ENCODE results near the gene AATF. TPM values are rescaled to one million over a fixed set of nuclear protein-coding genes. Genes with fewer than 3 reads are reported as not detected.

AATF gene
- total RNA-seq, 3 donors from 2014 or later, result 34.4 to 47.2 (median 40.0) TPM

GRCh38 chr17:36977066-36977465 lies 28.3 kb downstream of the AATF start:
- Histone ChIP-seq H3K9me3 (no peaks in the 10 kb centered on the region), H3K36me3 (no peaks in the 10 kb centered on the region), H3K27ac (no peak overlapping the region), H3K27me3 (no peaks in the 10 kb centered on the region), H3K4me3 (no peak overlapping the region), H3K4me1 (peaks cover 0 to 10% of the 10 kb centered on the region in 2 donors)
- no peak for DNase-seq (ENCODE audit: low spot score in 2 of 2)
- intact Hi-C loops (cut with DNase I; ENCODE audit: low total_unique reads), result no loop called here
- TF ChIP-seq POLR2A (IDR thresholded peaks at IDR 0.05) (no peak), CTCF (IDR thresholded peaks at IDR 0.05) (no peak), POLR2AphosphoS5 (IDR thresholded peaks at IDR 0.05) (no peak)

GRCh38 chr17:36977568-36977967 lies 28.8 kb downstream of the AATF start:
- Histone ChIP-seq H3K4me1 (peaks cover 0 to 10% of the 10 kb centered on the region in 2 donors), H3K36me3 (no peaks in the 10 kb centered on the region), H3K27me3 (no peaks in the 10 kb centered on the region), H3K4me3 (no peak overlapping the region), H3K9me3 (no peaks in the 10 kb centered on the region), H3K27ac (no peak overlapping the region)
- DNase-seq (ENCODE audit: low spot score in 2 of 2), result no peak
- TF ChIP-seq CTCF (IDR thresholded peaks at IDR 0.05) (no peak), POLR2AphosphoS5 (IDR thresholded peaks at IDR 0.05) (no peak), POLR2A (IDR thresholded peaks at IDR 0.05) (no peak)
- intact Hi-C loops (cut with DNase I; ENCODE audit: low total_unique reads), result no loop called here

- H3K9me3 ChIP-seq, result no peaks in the 10 kb centered on the region
- DNase-seq (ENCODE audit: low spot score in 2 of 2), result no peak
- no peaks in the 10 kb centered on the region for H3K27me3 ChIP-seq
- no peak for TF ChIP-seq POLR2AphosphoS5 (IDR thresholded peaks at IDR 0.05)
- no peak for TF ChIP-seq CTCF (IDR thresholded peaks at IDR 0.05)
- TF ChIP-seq POLR2A (IDR thresholded peaks at IDR 0.05), result no peak
- H3K4me3 ChIP-seq, result no peak overlapping the region
- H3K27ac ChIP-seq, result no peak overlapping the region
- intact Hi-C loops (cut with DNase I; ENCODE audit: low total_unique reads), result no loop called here
- H3K36me3 ChIP-seq, result no peaks in the 10 kb centered on the region
- peaks cover 0 to 10% of the 10 kb centered on the region in 2 donors for H3K4me1 ChIP-seq
These were observed 30.2 kb downstream of the AATF start for GRCh38 chr17:36978810-36979564.

- no peaks in the 10 kb centered on the region for H3K27me3 ChIP-seq
- no peaks in the 10 kb centered on the region for H3K9me3 ChIP-seq
- H3K4me3 ChIP-seq, result no peak overlapping the region
- intact Hi-C loops (cut with DNase I; ENCODE audit: low total_unique reads), result no loop called here
- no peak for TF ChIP-seq POLR2A (IDR thresholded peaks at IDR 0.05)
- no peak for TF ChIP-seq POLR2AphosphoS5 (IDR thresholded peaks at IDR 0.05)
- TF ChIP-seq CTCF (IDR thresholded peaks at IDR 0.05), result no peak
- H3K4me1 ChIP-seq, result peaks cover 0 to 10% of the 10 kb centered on the region in 2 donors
- H3K27ac ChIP-seq, result no peak overlapping the region
- H3K36me3 ChIP-seq, result no peaks in the 10 kb centered on the region
- DNase-seq (ENCODE audit: low spot score in 2 of 2), result no peak
These were observed 30.8 kb downstream of the AATF start for GRCh38 chr17:36979565-36979941.

- Histone ChIP-seq H3K27ac (no peak overlapping the region), H3K4me3 (no peak overlapping the region), H3K9me3 (no peaks in the 10 kb centered on the region), H3K27me3 (no peaks in the 10 kb centered on the region), H3K4me1 (peaks cover 0 to 10% of the 10 kb centered on the region in 2 donors), H3K36me3 (no peaks in the 10 kb centered on the region)
- TF ChIP-seq CTCF (IDR thresholded peaks at IDR 0.05), result no peak
- TF ChIP-seq POLR2AphosphoS5 (IDR thresholded peaks at IDR 0.05), result no peak
- TF ChIP-seq POLR2A (IDR thresholded peaks at IDR 0.05), result no peak
- intact Hi-C loops (cut with DNase I; ENCODE audit: low total_unique reads), result no loop called here
- no peak for DNase-seq (ENCODE audit: low spot score in 2 of 2)
These were observed 31.6 kb downstream of the AATF start for GRCh38 chr17:36980280-36980761.

Data from breast epithelium (tissue), 4 donors.